GM21619 (cell line): Measurements from ENCODE around the gene NAB1.
"Not testable (repeated sequence)": the region's sequence is repeated elsewhere in the genome, so short reads cannot be mapped to it uniquely, and the experiment has no call there.

Source experiments
- ATAC-seq: cut with Tn5 transposase; IDR thresholded peaks from one replicate; pipeline ENCODE4 v1.9.1; 2021; ENCODE audit not compliant: unreplicated experiment

Gene NAB1

GRCh38 chr2:190649035-190649797 is at the start of gene NAB1:
NAB1 (plus strand) TSS chr2:190649083; CDS start chr2:190659177, 10,094 bp downstream.
- ATAC-seq, result peak; percentile 44

- no peak for ATAC-seq
Observed at GRCh38 chr2:190599546-190600220, 49.2 kb upstream of the NAB1 start.

- ATAC-seq, result no peak
Observed at GRCh38 chr2:190600293-190601103, 48.4 kb upstream of the NAB1 start.

GRCh38 chr2:190603374-190603773 is 45.5 kb upstream of the NAB1 start:
- ATAC-seq, result no peak

- ATAC-seq, result no peak
Observed at GRCh38 chr2:190607014-190607597, 41.8 kb upstream of the NAB1 start.

- ATAC-seq, result no peak
Observed at GRCh38 chr2:190607657-190608357, 41.1 kb upstream of the NAB1 start.

GRCh38 chr2:190608863-190609262 is 40.0 kb upstream of the NAB1 start:
- ATAC-seq, result not testable (repeated sequence)

GRCh38 chr2:190609397-190609796 is 39.5 kb upstream of the NAB1 start:
- ATAC-seq, result not testable (repeated sequence)

GRCh38 chr2:190610528-190610927 is 38.4 kb upstream of the NAB1 start:
- not testable (repeated sequence) for ATAC-seq

- ATAC-seq, result no peak
Observed at GRCh38 chr2:190615555-190616200, 33.2 kb upstream of the NAB1 start.

GRCh38 chr2:190618030-190618429 is 30.9 kb upstream of the NAB1 start:
- ATAC-seq, result no peak

- no peak for ATAC-seq
Observed at GRCh38 chr2:190625691-190626090, 23.2 kb upstream of the NAB1 start.

GRCh38 chr2:190626641-190627210 is 22.2 kb upstream of the NAB1 start:
- no peak for ATAC-seq

- peak; percentile 89 for ATAC-seq
Observed at GRCh38 chr2:190627448-190628412, 21.2 kb upstream of the NAB1 start.

- ATAC-seq, result no peak
Observed at GRCh38 chr2:190628591-190629319, 20.1 kb upstream of the NAB1 start.

- ATAC-seq, result no peak
Observed at GRCh38 chr2:190634381-190634780, 14.5 kb upstream of the NAB1 start.

GRCh38 chr2:190635781-190636180 is 13.1 kb upstream of the NAB1 start:
- no peak for ATAC-seq

GRCh38 chr2:190636361-190636760 is 12.5 kb upstream of the NAB1 start:
- no peak for ATAC-seq
